Mesothelial cell of epicardium (in vitro differentiated cells): ENCODE measurements around the gene SLC6A13. TPM values are rescaled to one million over a fixed set of nuclear protein-coding genes. Genes with fewer than 3 reads are reported as not detected.

ENCODE experiments used
- DNase-seq, 2 experiments: peaks; one replicate each; pipeline ENCODE4 v3.0.0; 2021; ENCODE audit warnings: low spot score in 2 of 2; ENCODE audit not compliant: unreplicated experiment in 2 of 2
- H3K27ac Mint-ChIP-seq: 2 replicates; pipeline ENCODE4 v1.8.0; 2021; ENCODE audit warnings: mixed read lengths
- H3K27me3 Mint-ChIP-seq: 2 replicates; pipeline ENCODE4 v1.8.0; 2021; ENCODE audit warnings: low read depth, mixed read lengths
- H3K36me3 Mint-ChIP-seq: 2 replicates; pipeline ENCODE4 v1.8.0; 2021; ENCODE audit warnings: mixed read lengths
- H3K4me1 Mint-ChIP-seq: 2 replicates; pipeline ENCODE4 v1.8.0; 2021; ENCODE audit warnings: mixed read lengths
- H3K4me3 Mint-ChIP-seq: 2 replicates; pipeline ENCODE4 v1.8.0; 2021; ENCODE audit warnings: mild to moderate bottlenecking, moderate library complexity, mixed read lengths
- H3K9me3 Mint-ChIP-seq: 2 replicates; pipeline ENCODE4 v1.8.0; 2021; ENCODE audit warnings: mixed read lengths
- CTCF ChIP-seq: fragments of 200-600 bp; sonication (generic); IDR thresholded peaks from one replicate; pipeline ENCODE4 v1.5.0; 2021; ENCODE audit warnings: antibody characterized with exemption; ENCODE audit not compliant: unreplicated experiment
- total RNA-seq: library from RNA; stranded (reverse); gene quantifications from 3 replicates; pipeline ENCODE4 v1.2.1, GENCODE V29; 2021

The SLC6A13 gene
- total RNA-seq, 1 donor from 2014 or later: 1.2 TPM

- Mint-ChIP-seq H3K27ac (no peak overlapping the region), H3K27me3 (peaks cover 21% of the 10 kb centered on the region), H3K36me3 (peaks cover 2% of the 10 kb centered on the region), H3K9me3 (peaks cover 19% of the 10 kb centered on the region), H3K4me3 (no peak overlapping the region), H3K4me1 (no peaks in the 10 kb centered on the region)
- no peak for TF ChIP-seq CTCF
- peak in 1 of 2 experiments; percentile 20 for DNase-seq
These were observed 19.3 kb downstream of the SLC6A13 start for GRCh38 chr12:243381-243780.

GRCh38 chr12:242496-242895, 20.1 kb downstream of the SLC6A13 start:
- H3K9me3 Mint-ChIP-seq: peaks cover 12% of the 10 kb centered on the region
- H3K4me3 Mint-ChIP-seq: no peak overlapping the region
- H3K4me1 Mint-ChIP-seq: no peaks in the 10 kb centered on the region
- H3K27ac Mint-ChIP-seq: no peak overlapping the region
- no peak for TF ChIP-seq CTCF
- peak in 1 of 2 experiments; percentile 29 for DNase-seq
- H3K27me3 Mint-ChIP-seq: peaks cover 21% of the 10 kb centered on the region
- peaks cover 2% of the 10 kb centered on the region for H3K36me3 Mint-ChIP-seq

GRCh38 chr12:241266-241665, 21.4 kb downstream of the SLC6A13 start:
- Mint-ChIP-seq H3K36me3 (no peaks in the 10 kb centered on the region), H3K9me3 (peaks cover 9% of the 10 kb centered on the region), H3K27me3 (peaks cover 21% of the 10 kb centered on the region), H3K4me1 (no peaks in the 10 kb centered on the region), H3K27ac (no peak overlapping the region), H3K4me3 (no peak overlapping the region)
- no peak for TF ChIP-seq CTCF
- no peak for DNase-seq

- peak in 1 of 2 experiments; percentile 17 for DNase-seq
- no peaks in the 10 kb centered on the region for H3K4me1 Mint-ChIP-seq
These were observed 22.1 kb downstream of the SLC6A13 start for GRCh38 chr12:240566-240965.

GRCh38 chr12:238736-239398, 23.8 kb downstream of the SLC6A13 start:
- DNase-seq: no peak
- Mint-ChIP-seq H3K27ac (no peak overlapping the region), H3K4me1 (no peaks in the 10 kb centered on the region)

More at GRCh38 chr12:240566-240965, 22.1 kb downstream of the SLC6A13 start:
- H3K27me3 Mint-ChIP-seq: peaks cover 21% of the 10 kb centered on the region
- TF ChIP-seq CTCF: no peak
- H3K27ac Mint-ChIP-seq: no peak overlapping the region
- H3K4me3 Mint-ChIP-seq: no peak overlapping the region
- no peaks in the 10 kb centered on the region for H3K36me3 Mint-ChIP-seq
- H3K9me3 Mint-ChIP-seq: peaks cover 15% of the 10 kb centered on the region

More at GRCh38 chr12:238736-239398, 23.8 kb downstream of the SLC6A13 start:
- Mint-ChIP-seq H3K36me3 (no peaks in the 10 kb centered on the region), H3K27me3 (peaks cover 12% of the 10 kb centered on the region), H3K4me3 (no peak overlapping the region), H3K9me3 (peaks cover 20% of the 10 kb centered on the region)
- TF ChIP-seq CTCF: no peak
